GM18951 (cell line): ENCODE results near the gene EPB41.
"Not testable (repeated sequence)": the region's sequence is repeated elsewhere in the genome, so short reads cannot be mapped to it uniquely, and the experiment has no call there.

Experiments
- POLR2A ChIP-seq: IDR thresholded peaks from 4 replicates; pipeline ENCODE4 v1.6.1; 2011; ENCODE audit warnings: mild to moderate bottlenecking; ENCODE audit not compliant: insufficient read length, insufficient read depth; ENCODE audit errors: extremely low read depth
- in situ Hi-C: fragments of 300-500 bp; cut with MboI; formaldehyde crosslinking; loops from one replicate; pipeline ENCODE4 v1.12.0; 2022; ENCODE audit warnings: low sequenced_read_pairs, mixed read lengths, inconsistent platforms; ENCODE audit not compliant: unreplicated experiment

Gene EPB41

GRCh38 chr1:29105822-29106221 lies 191.5 kb downstream of the EPB41 start:
- in situ Hi-C loops, result no loop called here
- no peak for TF ChIP-seq POLR2A

GRCh38 chr1:29108041-29108440 lies 193.7 kb downstream of the EPB41 start:
- in situ Hi-C loops, result not testable (repeated sequence)

DNA sequence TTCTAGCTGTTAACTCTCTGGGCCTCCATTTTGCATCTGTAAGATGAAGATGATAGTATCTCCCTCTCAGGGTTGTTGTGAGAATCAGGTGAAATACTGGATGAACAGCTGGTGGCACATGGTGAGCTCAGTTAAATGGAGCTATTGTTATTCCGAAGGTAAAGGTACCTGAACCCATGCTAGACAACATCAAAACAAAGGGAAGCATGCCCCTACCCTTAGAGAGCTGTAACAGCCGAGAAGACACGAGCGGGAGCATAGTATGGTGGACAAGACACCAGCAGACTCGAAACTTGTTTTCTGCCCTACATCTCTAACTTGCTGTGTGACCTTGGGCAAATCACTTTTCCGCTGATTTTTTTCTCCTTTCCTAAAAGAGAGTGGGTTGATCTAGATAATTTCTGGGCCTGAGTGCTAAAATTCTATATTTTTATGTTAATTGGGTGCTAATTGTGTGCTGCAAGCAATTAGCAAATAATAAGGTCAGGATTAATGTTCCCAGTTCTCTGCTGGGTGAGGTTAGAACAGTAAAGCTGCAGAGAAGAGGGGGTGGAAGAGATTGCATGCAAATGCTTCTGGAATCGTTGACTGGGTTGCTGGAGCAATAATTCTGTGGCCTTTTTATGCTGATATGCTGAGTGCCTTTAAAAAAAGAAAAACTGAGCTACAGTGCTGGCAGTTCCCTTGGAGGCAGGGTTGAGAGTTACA lies 198.5 kb downstream of the EPB41 start:
- in situ Hi-C loops, result no loop called here

GRCh38 chr1:29113413-29114117 lies 199.2 kb downstream of the EPB41 start:
- TF ChIP-seq POLR2A, result no peak
- in situ Hi-C loops, result no loop called here

More for the DNA sequence above, 198.5 kb downstream of the EPB41 start:
- TF ChIP-seq POLR2A, result no peak

- in situ Hi-C loops, result no loop called here
- TF ChIP-seq POLR2A, result no peak
Measured at GRCh38 chr1:29114654-29115053, 200.3 kb downstream of the EPB41 start.

DNA sequence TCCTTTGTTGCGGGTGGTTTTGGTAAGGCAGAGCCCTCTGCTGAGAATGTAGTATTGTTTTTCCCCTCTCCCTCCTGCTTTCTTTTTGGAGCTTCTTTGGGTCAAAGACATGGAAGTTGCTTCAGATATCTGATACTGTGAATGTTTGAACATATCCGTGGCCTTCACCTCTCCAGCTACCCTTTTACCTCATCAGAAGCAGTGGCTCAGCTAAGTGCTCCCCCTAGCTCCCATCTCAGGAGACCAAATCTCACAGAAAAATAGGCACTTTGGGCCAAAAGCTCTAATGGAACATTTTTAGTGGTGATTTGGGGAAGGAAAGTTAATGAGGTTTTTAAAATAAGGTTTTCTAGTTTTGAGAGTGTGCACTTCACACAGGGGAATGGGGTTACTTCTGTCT lies 203.0 kb downstream of the EPB41 start:
- in situ Hi-C loops, result no loop called here
- no peak for TF ChIP-seq POLR2A

GRCh38 chr1:29119121-29119929 lies 205.0 kb downstream of the EPB41 start:
- in situ Hi-C loops, result no loop called here
- TF ChIP-seq POLR2A, result no peak

- TF ChIP-seq POLR2A, result no peak
- in situ Hi-C loops, result no loop called here
Measured at GRCh38 chr1:29120367-29120766, 206.0 kb downstream of the EPB41 start.

DNA sequence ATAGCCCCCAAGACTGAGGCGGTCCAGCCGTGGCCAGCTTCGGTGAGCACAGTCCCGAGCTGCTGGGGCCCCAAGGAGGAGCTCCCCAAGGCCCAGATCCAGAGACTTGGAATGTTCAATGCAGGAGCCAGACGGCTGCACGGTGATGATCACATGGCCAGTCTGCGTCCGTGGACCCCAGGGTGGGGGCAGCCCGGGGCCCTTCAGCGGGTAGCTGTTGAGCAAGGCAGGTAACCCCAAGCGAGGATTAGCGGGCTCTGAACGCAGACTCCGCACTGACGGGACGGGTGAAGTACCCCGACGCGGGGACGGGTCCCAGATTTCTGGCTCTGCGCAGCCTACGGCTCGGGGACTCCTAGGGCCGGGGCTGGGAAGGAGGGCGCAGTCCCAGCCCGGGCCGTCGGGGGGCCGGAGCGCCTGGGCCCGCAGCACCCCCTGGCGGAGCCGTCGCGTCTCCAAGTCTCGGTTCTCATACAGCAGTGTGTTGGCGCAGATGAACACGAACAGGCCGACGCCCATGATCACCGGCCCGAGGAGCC lies 206.6 kb downstream of the EPB41 start:
- TF ChIP-seq POLR2A, result no peak
- in situ Hi-C loops, result no loop called here

GRCh38 chr1:29121516-29121935 lies 207.2 kb downstream of the EPB41 start:
- no peak for TF ChIP-seq POLR2A

GRCh38 chr1:29121936-29122681 lies 207.7 kb downstream of the EPB41 start:
- TF ChIP-seq POLR2A, result no peak
- in situ Hi-C loops, result no loop called here

More at GRCh38 chr1:29121516-29121935, 207.2 kb downstream of the EPB41 start:
- in situ Hi-C loops, result no loop called here

DNA sequence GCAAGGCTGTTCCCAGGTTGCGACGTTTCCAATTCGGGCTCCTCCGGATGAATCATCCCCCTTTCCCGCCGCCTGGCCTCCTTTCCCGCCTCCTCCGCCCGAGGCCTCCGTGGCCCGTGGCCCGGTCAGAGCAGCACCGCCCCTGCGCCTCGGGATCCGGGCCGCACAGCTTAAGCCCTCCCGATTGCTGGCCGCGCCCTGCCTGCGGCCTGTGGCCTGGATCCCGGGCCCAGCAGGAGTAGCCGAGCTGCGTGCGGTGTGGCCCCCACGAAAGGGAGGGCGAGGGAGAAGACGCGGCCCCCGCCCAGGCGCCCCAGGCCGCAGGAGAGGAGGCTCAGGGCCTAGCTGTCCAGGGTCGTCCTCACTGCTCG lies 208.3 kb downstream of the EPB41 start:
- in situ Hi-C loops, result no loop called here
- TF ChIP-seq POLR2A, result no peak
